HEK293 (cell line): ENCODE results near the gene MTMR11.

ENCODE experiments used
- CTCF ChIA-PET: fragments of 350-600 bp; formaldehyde crosslinking; extraction: SDS; loops from one replicate; lab custom pipeline; 2021; ENCODE audit warnings: antibody characterized with exemption; lab: Yijun Ruan, JAX
- POLR2A ChIA-PET: fragments of 300-600 bp; formaldehyde crosslinking; extraction: SDS; loops from one replicate; lab custom pipeline; 2020; ENCODE audit warnings: antibody characterized with exemption, inconsistent platforms; lab: Yijun Ruan, JAX
- H3K27ac ChIP-seq: fragments of 200-500 bp; sonication (Bioruptor generic); 2 replicates; pipeline ENCODE4 v1.5.1; 2014; ENCODE audit warnings: low read depth, low read length, control low read depth, inconsistent platforms; ENCODE audit errors: extremely low read depth
- H3K36me3 ChIP-seq, 2 experiments: fragments of 200-500 bp in 1 of 2; sonication (Bioruptor generic) in 1 of 2; 1 replicate in 1 of 2; 2 replicates in 1 of 2; pipeline ENCODE4 v1.5.1; 2014 to 2017; ENCODE audit warnings: inconsistent platforms in 2 of 2, low read length in 2 of 2; ENCODE audit not compliant: control insufficient read depth in 2 of 2, insufficient read depth in 1 of 2
- H3K4me1 ChIP-seq: fragments of 200-500 bp; sonication (Bioruptor generic); 2 replicates; pipeline ENCODE4 v1.5.1; 2014; ENCODE audit warnings: mild to moderate bottlenecking, low read length, inconsistent platforms; ENCODE audit not compliant: control insufficient read depth, insufficient read depth
- H3K4me3 ChIP-seq: 2 replicates; pipeline ENCODE4 v1.5.1; 2011; ENCODE audit warnings: low read depth, mild to moderate bottlenecking, control low read depth, low read length, moderate library complexity
- H3K9me3 ChIP-seq: fragments of 200-500 bp; sonication (Bioruptor generic); 2 replicates; pipeline ENCODE4 v1.5.1; 2014; ENCODE audit warnings: low read depth, low read length, inconsistent platforms; ENCODE audit not compliant: control insufficient read depth, insufficient read depth
- BCL11A ChIP-seq: fragments of 450-650 bp; formaldehyde crosslinking; IDR thresholded peaks from 2 replicates; pipeline ENCODE4 v1.5.1; 2016; ENCODE audit warnings: low read depth, missing biosample characterization, missing genetic modification characterization
- GFI1B ChIP-seq: fragments of 450-650 bp; formaldehyde crosslinking; IDR thresholded peaks from 2 replicates; pipeline ENCODE4 v1.5.1; 2016; ENCODE audit warnings: missing biosample characterization, missing genetic modification characterization
- GLIS1 ChIP-seq: fragments of 450-650 bp; formaldehyde crosslinking; IDR thresholded peaks from 2 replicates; pipeline ENCODE4 v1.5.1; 2016; ENCODE audit warnings: missing biosample characterization, missing genetic modification characterization
- HOXC10 ChIP-seq: sonication (generic); formaldehyde crosslinking; IDR thresholded peaks from 2 replicates; pipeline ENCODE4 v1.8.1; 2023; ENCODE audit warnings: mild to moderate bottlenecking, missing genetic modification reagents
- KLF10 ChIP-seq: fragments of 450-650 bp; IDR thresholded peaks from 2 replicates; pipeline ENCODE4 v1.5.1; 2018; ENCODE audit warnings: missing biosample characterization, mild to moderate bottlenecking, missing genetic modification characterization
- MEIS1 ChIP-seq: sonication (generic); formaldehyde crosslinking; IDR thresholded peaks from 2 replicates; pipeline ENCODE4 v1.8.1; 2022; ENCODE audit warnings: missing genetic modification reagents, mild to moderate bottlenecking, borderline replicate concordance
- TCF7L2 ChIP-seq: IDR thresholded peaks from 2 replicates; pipeline ENCODE4 v1.6.1; 2011; ENCODE audit warnings: low read depth, mild to moderate bottlenecking, inconsistent platforms, low read length, moderate library complexity, borderline replicate concordance
- TRIM28 ChIP-seq: IDR thresholded peaks from 2 replicates; pipeline ENCODE4 v1.6.1; 2011; ENCODE audit warnings: low read length, control low read depth, borderline replicate concordance
- ZFHX2 ChIP-seq: fragments of 450-650 bp; formaldehyde crosslinking; conservative IDR thresholded peaks from 2 replicates; pipeline ENCODE4 v1.5.1; 2016; ENCODE audit warnings: missing biosample characterization, missing genetic modification characterization
- ZNF121 ChIP-seq: fragments of 450-650 bp; formaldehyde crosslinking; IDR thresholded peaks from 2 replicates; pipeline ENCODE4 v1.5.1; 2016; ENCODE audit warnings: missing biosample characterization, missing genetic modification characterization
- ZNF132 ChIP-seq: fragments of 450-650 bp; formaldehyde crosslinking; IDR thresholded peaks from 2 replicates; pipeline ENCODE4 v1.5.1; 2017; ENCODE audit warnings: missing biosample characterization, missing genetic modification characterization, borderline replicate concordance
- ZNF140 ChIP-seq: fragments of 450-650 bp; formaldehyde crosslinking; IDR thresholded peaks from 2 replicates; pipeline ENCODE4 v1.5.1; 2016; ENCODE audit warnings: missing biosample characterization, missing genetic modification characterization
- ZNF16 ChIP-seq: fragments of 450-650 bp; formaldehyde crosslinking; IDR thresholded peaks from 2 replicates; pipeline ENCODE4 v1.5.1; 2016; ENCODE audit warnings: low read depth, missing biosample characterization, missing genetic modification characterization
- ZNF19 ChIP-seq: fragments of 450-650 bp; formaldehyde crosslinking; IDR thresholded peaks from 2 replicates; pipeline ENCODE4; 2016; ENCODE audit warnings: missing biosample characterization, missing genetic modification characterization, low read depth
- ZNF239 ChIP-seq: fragments of 450-650 bp; formaldehyde crosslinking; IDR thresholded peaks from 2 replicates; pipeline ENCODE4 v1.5.1; 2016; ENCODE audit warnings: missing biosample characterization, missing genetic modification characterization
- ZNF335 ChIP-seq: fragments of 450-650 bp; formaldehyde crosslinking; conservative IDR thresholded peaks from 2 replicates; pipeline ENCODE4 v1.5.1; 2016; ENCODE audit warnings: missing biosample characterization, missing genetic modification characterization
- ZNF350 ChIP-seq: fragments of 450-650 bp; formaldehyde crosslinking; IDR thresholded peaks from 2 replicates; pipeline ENCODE4 v1.5.0; 2017; ENCODE audit warnings: missing biosample characterization, mild to moderate bottlenecking, missing genetic modification characterization
- ZNF362 ChIP-seq: fragments of 450-650 bp; formaldehyde crosslinking; IDR thresholded peaks from 2 replicates; pipeline ENCODE4 v1.5.1; 2016; ENCODE audit warnings: missing biosample characterization, missing genetic modification characterization
- ZNF449 ChIP-seq: fragments of 450-650 bp; formaldehyde crosslinking; IDR thresholded peaks from 2 replicates; pipeline ENCODE4 v1.5.1; 2017; ENCODE audit warnings: missing biosample characterization, mild to moderate bottlenecking, missing genetic modification characterization, moderate library complexity
- ZNF521 ChIP-seq: fragments of 450-650 bp; formaldehyde crosslinking; IDR thresholded peaks from 2 replicates; pipeline ENCODE4 v1.5.1; 2017; ENCODE audit warnings: missing biosample characterization, mild to moderate bottlenecking, missing genetic modification characterization
- ZNF600 ChIP-seq: fragments of 450-650 bp; formaldehyde crosslinking; IDR thresholded peaks from 2 replicates; pipeline ENCODE4 v1.5.1; 2016; ENCODE audit warnings: missing biosample characterization, missing genetic modification characterization
- ZNF692 ChIP-seq: fragments of 450-650 bp; formaldehyde crosslinking; IDR thresholded peaks from 2 replicates; pipeline ENCODE4 v1.5.1; 2016; ENCODE audit warnings: missing biosample characterization, missing genetic modification characterization
- ZNF777 ChIP-seq: fragments of 450-650 bp; formaldehyde crosslinking; IDR thresholded peaks from 2 replicates; pipeline ENCODE4 v1.5.1; 2017; ENCODE audit warnings: missing biosample characterization, missing genetic modification characterization, borderline replicate concordance
- ZNF791 ChIP-seq: fragments of 450-650 bp; formaldehyde crosslinking; IDR thresholded peaks from 2 replicates; pipeline ENCODE4 v1.5.1; 2016; ENCODE audit warnings: missing biosample characterization, missing genetic modification characterization
- ZNF792 ChIP-seq: fragments of 450-650 bp; formaldehyde crosslinking; IDR thresholded peaks from 2 replicates; pipeline ENCODE4 v1.5.1; 2016; ENCODE audit warnings: missing biosample characterization, missing genetic modification characterization
- TF ChIP-seq, protein P1 (sequence below): fragments of 450-650 bp; formaldehyde crosslinking; IDR thresholded peaks from 2 replicates; pipeline ENCODE4 v1.5.1; 2017; ENCODE audit warnings: missing biosample characterization, missing genetic modification characterization
- TF ChIP-seq, protein P2 (sequence below): fragments of 450-650 bp; formaldehyde crosslinking; IDR thresholded peaks from 2 replicates; pipeline ENCODE4 v1.5.1; 2017; ENCODE audit warnings: missing biosample characterization, missing genetic modification characterization
- TF ChIP-seq, protein P3 (sequence below): fragments of 450-650 bp; formaldehyde crosslinking; IDR thresholded peaks from 2 replicates; pipeline ENCODE4 v1.5.1; 2017; ENCODE audit warnings: missing biosample characterization, missing genetic modification characterization

MTMR11 gene

DNA sequence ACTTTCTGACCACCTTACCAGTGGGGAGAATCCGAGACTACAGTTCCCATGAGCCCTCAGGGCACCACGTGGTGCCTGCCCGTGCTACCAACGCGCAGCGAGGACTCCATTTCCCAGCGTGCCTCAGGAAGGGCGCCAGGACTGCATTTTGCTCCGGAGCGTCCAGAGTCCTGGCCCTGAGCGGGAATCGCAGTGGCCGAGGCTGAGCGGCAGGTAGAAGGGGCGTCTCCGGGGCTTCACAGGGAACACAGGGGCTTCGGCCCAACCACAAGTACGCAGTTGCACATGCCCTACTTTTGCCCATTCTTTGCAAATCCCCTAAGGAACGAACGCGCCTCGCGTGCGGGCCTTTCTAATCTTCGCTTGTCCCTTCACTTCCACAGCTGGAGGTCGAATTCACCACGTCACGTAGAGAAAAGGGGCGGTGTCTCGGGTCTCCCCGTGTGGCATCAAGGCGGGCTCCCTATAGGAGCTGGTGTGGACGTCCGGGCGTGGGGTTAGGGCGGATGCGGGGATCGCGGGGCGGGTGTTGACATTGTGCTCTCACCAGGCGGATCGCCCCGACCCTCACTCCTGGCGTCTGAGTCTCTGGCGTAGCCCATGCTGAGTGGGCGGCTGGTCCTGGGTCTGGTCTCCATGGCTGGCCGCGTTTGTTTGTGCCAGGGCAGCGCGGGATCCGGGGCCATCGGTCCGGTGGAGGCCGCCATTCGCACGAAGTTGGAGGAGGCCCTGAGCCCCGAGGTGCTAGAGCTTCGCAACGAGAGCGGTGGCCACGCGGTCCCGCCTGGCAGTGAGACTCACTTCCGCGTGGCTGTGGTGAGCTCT is 37.0 kb downstream of the MTMR11 start, which contains the start of gene BOLA1:
Gene BOLA1, plus strand, starts transcription at position 109 of the 825 bp plus-strand sequence. Its CDS starts 492 bp downstream, at position 601.
- Histone ChIP-seq H3K36me3 (peaks cover 0 to 19% of the 10 kb centered on the region in 2 experiments; a peak in 2 of 3 replicates), H3K4me3 (peak within 1 kb of the TSS; percentile 49), H3K9me3 (no peaks in the 10 kb centered on the region), H3K27ac (peak within 1 kb of the TSS; percentile 44; the same call in 1 of the 2 replicates), H3K4me1 (no peaks in the 10 kb centered on the region)
- POLR2A ChIA-PET = interaction anchor here (0.5 to 1.3 kb wide), 2 partner anchors 12 to 40 kb away, joined by 3 to 10 read pairs; a partner anchor contains a TSS
- CTCF ChIA-PET = interaction anchor here (0.6 kb wide), 1 partner anchor 1117 kb away, joined by 4 read pairs; no protein-coding TSS in a partner anchor
- TF ChIP-seq, protein P1, sequence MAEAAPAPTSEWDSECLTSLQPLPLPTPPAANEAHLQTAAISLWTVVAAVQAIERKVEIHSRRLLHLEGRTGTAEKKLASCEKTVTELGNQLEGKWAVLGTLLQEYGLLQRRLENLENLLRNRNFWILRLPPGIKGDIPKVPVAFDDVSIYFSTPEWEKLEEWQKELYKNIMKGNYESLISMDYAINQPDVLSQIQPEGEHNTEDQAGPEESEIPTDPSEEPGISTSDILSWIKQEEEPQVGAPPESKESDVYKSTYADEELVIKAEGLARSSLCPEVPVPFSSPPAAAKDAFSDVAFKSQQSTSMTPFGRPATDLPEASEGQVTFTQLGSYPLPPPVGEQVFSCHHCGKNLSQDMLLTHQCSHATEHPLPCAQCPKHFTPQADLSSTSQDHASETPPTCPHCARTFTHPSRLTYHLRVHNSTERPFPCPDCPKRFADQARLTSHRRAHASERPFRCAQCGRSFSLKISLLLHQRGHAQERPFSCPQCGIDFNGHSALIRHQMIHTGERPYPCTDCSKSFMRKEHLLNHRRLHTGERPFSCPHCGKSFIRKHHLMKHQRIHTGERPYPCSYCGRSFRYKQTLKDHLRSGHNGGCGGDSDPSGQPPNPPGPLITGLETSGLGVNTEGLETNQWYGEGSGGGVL (tag by site-specific recombination) = no peak
- TF ChIP-seq ZNF239 (tag by site-specific recombination) (no peak), HOXC10 (CRISPR knock-in tag) (no peak), ZNF777 (tag by site-specific recombination) (no peak), ZNF16 (tag by site-specific recombination) (no peak), KLF10 (peak; percentile 63; the same call in 1 of the 2 replicates), ZNF692 (0 out of 2 replicates have a peak, but pooled peaks have one; percentile 47), ZNF600 (tag by site-specific recombination) (peak; percentile 98), GFI1B (tag by site-specific recombination) (no peak), ZNF350 (tag by site-specific recombination) (no peak), BCL11A (no peak), ZNF791 (tag by site-specific recombination) (no peak), GLIS1 (tag by site-specific recombination) (peak; percentile 73), TCF7L2 (no peak), ZNF140 (tag by site-specific recombination) (peak; percentile 96), MEIS1 (CRISPR knock-in tag) (no peak), TRIM28 (peak; percentile 76; the same call in 1 of the 2 replicates), ZFHX2 (tag by site-specific recombination) (peak; percentile 28; the same call in 1 of the 2 replicates), ZNF792 (tag by site-specific recombination) (no peak), ZNF521 (no peak), ZNF335 (tag by site-specific recombination) (peak; percentile 98), ZNF19 (tag by site-specific recombination) (no peak), ZNF449 (tag by site-specific recombination) (no peak), ZNF362 (no peak), ZNF132 (no peak), ZNF121 (tag by site-specific recombination) (no peak)
- TF ChIP-seq, protein P2, sequence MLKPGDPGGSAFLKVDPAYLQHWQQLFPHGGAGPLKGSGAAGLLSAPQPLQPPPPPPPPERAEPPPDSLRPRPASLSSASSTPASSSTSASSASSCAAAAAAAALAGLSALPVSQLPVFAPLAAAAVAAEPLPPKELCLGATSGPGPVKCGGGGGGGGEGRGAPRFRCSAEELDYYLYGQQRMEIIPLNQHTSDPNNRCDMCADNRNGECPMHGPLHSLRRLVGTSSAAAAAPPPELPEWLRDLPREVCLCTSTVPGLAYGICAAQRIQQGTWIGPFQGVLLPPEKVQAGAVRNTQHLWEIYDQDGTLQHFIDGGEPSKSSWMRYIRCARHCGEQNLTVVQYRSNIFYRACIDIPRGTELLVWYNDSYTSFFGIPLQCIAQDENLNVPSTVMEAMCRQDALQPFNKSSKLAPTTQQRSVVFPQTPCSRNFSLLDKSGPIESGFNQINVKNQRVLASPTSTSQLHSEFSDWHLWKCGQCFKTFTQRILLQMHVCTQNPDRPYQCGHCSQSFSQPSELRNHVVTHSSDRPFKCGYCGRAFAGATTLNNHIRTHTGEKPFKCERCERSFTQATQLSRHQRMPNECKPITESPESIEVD (tag by site-specific recombination) = no peak
- TF ChIP-seq, protein P3, sequence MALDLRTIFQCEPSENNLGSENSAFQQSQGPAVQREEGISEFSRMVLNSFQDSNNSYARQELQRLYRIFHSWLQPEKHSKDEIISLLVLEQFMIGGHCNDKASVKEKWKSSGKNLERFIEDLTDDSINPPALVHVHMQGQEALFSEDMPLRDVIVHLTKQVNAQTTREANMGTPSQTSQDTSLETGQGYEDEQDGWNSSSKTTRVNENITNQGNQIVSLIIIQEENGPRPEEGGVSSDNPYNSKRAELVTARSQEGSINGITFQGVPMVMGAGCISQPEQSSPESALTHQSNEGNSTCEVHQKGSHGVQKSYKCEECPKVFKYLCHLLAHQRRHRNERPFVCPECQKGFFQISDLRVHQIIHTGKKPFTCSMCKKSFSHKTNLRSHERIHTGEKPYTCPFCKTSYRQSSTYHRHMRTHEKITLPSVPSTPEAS (tag by site-specific recombination) = no peak
